SK-N-SH (cell line): ENCODE data around the gene FBXO45. TPM values are rescaled to one million over a fixed set of nuclear protein-coding genes. Genes with fewer than 3 reads are reported as not detected.
"Not testable (repeated sequence)": the region's sequence is repeated elsewhere in the genome, so short reads cannot be mapped to it uniquely, and the experiment has no call there.

Experiments
- CTCF ChIA-PET: fragments of 300-600, 350-600 bp; formaldehyde crosslinking; extraction: SDS; loops from one replicate; lab custom pipeline; 2021; lab: Yijun Ruan, JAX
- POLR2A ChIA-PET: fragments of 350-600 bp; sonication (Branson Sonifier 250); formaldehyde crosslinking; extraction: SDS; loops from one replicate; lab custom pipeline; 2020; ENCODE audit warnings: antibody characterized with exemption, inconsistent platforms; lab: Yijun Ruan, JAX
- DNase-seq: peaks from one replicate; pipeline ENCODE4 v3.0.0; 2012
- H2AFZ ChIP-seq: fragments of 200-600 bp; sonication (generic); 2 replicates; pipeline ENCODE4 v1.8.1; 2016; ENCODE audit warnings: antibody characterized with exemption, mild to moderate bottlenecking, low read depth
- H3F3A ChIP-seq: fragments of 200-600 bp; sonication (generic); replicated peaks from 2 replicates; pipeline ENCODE3; 2016; ENCODE audit warnings: antibody characterized with exemption, mild to moderate bottlenecking; ENCODE audit not compliant: insufficient read depth
- H3K27ac ChIP-seq, 2 experiments: fragments of 200-500 bp in 1 of 2; fragments of 200-600 bp in 1 of 2; sonication (Bioruptor generic) in 1 of 2; sonication (generic), shearing (Covaris generic) in 1 of 2; 2 replicates each; pipeline versions ENCODE4 v1.5.1 to v1.6.1; 2014 to 2016; ENCODE audit warnings: low read depth in 2 of 2, inconsistent platforms in 1 of 2, low read length in 1 of 2, mild to moderate bottlenecking in 1 of 2, mixed read lengths in 1 of 2
- H3K27me3 ChIP-seq: fragments of 200-600 bp; sonication (generic), shearing (Covaris generic); 2 replicates; pipeline ENCODE4 v1.6.1; 2016; ENCODE audit warnings: mixed run types; ENCODE audit not compliant: insufficient read depth
- H3K36me3 ChIP-seq, 2 experiments: fragments of 200-500 bp in 1 of 2; fragments of 200-600 bp in 1 of 2; sonication (Bioruptor generic) in 1 of 2; sonication (generic) in 1 of 2; replicated peaks in 1 of 2; 2 replicates each; pipeline versions ENCODE3 to v1.5.1; 2014 to 2016; ENCODE audit warnings: low read length in 1 of 2, mild to moderate bottlenecking in 1 of 2; ENCODE audit not compliant: insufficient read depth in 2 of 2, control insufficient read depth in 1 of 2
- H3K4me1 ChIP-seq, 2 experiments: fragments of 200-500 bp in 1 of 2; fragments of 200-600 bp in 1 of 2; sonication (Bioruptor generic) in 1 of 2; sonication (generic), shearing (Covaris generic) in 1 of 2; 2 replicates each; pipeline versions ENCODE4 v1.5.1 to v1.6.1; 2014 to 2016; ENCODE audit warnings: low read depth in 1 of 2, low read length in 1 of 2, mixed run types in 1 of 2; ENCODE audit not compliant: insufficient read depth in 2 of 2, control insufficient read depth in 1 of 2
- H3K4me2 ChIP-seq: fragments of 200-600 bp; sonication (generic), shearing (Covaris generic); 2 replicates; pipeline ENCODE4 v1.6.1; 2017; ENCODE audit warnings: mixed run types
- H3K4me3 ChIP-seq, 2 experiments: fragments of 200-500 bp in 1 of 2; fragments of 200-600 bp in 1 of 2; sonication (Bioruptor generic) in 1 of 2; sonication (generic), shearing (Covaris generic) in 1 of 2; 2 replicates each; pipeline versions ENCODE4 v1.5.1 to v1.8.1; 2014 to 2016; ENCODE audit warnings: low read depth in 2 of 2, inconsistent platforms in 1 of 2, low read length in 1 of 2, mild to moderate bottlenecking in 1 of 2, mixed read lengths in 1 of 2, moderate library complexity in 1 of 2
- H3K79me2 ChIP-seq: fragments of 200-600 bp; sonication (generic); 2 replicates; pipeline ENCODE4 v1.8.1; 2017; ENCODE audit warnings: mild to moderate bottlenecking; ENCODE audit not compliant: insufficient read depth
- H3K9ac ChIP-seq: fragments of 200-600 bp; sonication (generic); 2 replicates; pipeline ENCODE4 v1.6.1; 2017; ENCODE audit warnings: mixed run types
- H3K9me2 ChIP-seq: fragments of 200-600 bp; sonication (generic); 2 replicates; pipeline ENCODE4 v1.6.1; 2017; ENCODE audit warnings: mixed run types
- H3K9me3 ChIP-seq: fragments of 200-600 bp; sonication (generic); 2 replicates; pipeline ENCODE4 v1.6.1; 2017; ENCODE audit warnings: mixed run types, mild to moderate bottlenecking, moderate library complexity
- H4K20me1 ChIP-seq: fragments of 200-600 bp; sonication (generic); 2 replicates; pipeline ENCODE4 v1.6.1; 2017; ENCODE audit warnings: mild to moderate bottlenecking, mixed run types; ENCODE audit not compliant: insufficient read depth
- CTCF ChIP-seq: fragments of 200-600 bp; sonication (generic); IDR thresholded peaks from 2 replicates; pipeline ENCODE4 v1.6.1; 2017; ENCODE audit warnings: antibody characterized with exemption, mild to moderate bottlenecking, moderate library complexity
- EP300 ChIP-seq, 2 experiments: IDR thresholded peaks; 2 replicates each; pipeline versions ENCODE4 v1.4.0 to v1.6.1; 2012; ENCODE audit warnings: borderline replicate concordance in 1 of 2, low read depth in 1 of 2, low read length in 1 of 2
- FOSL2 ChIP-seq: IDR thresholded peaks from 2 replicates; pipeline ENCODE4 v1.4.0; 2012; ENCODE audit warnings: low read depth, mild to moderate bottlenecking, moderate library complexity, borderline replicate concordance
- FOXM1 ChIP-seq: IDR thresholded peaks from 2 replicates; pipeline ENCODE4 v1.4.0; 2012; ENCODE audit warnings: low read depth, mild to moderate bottlenecking
- MXI1 ChIP-seq: IDR thresholded peaks from 2 replicates; pipeline ENCODE4 v1.6.1; 2012; ENCODE audit warnings: mild to moderate bottlenecking, low read depth, low read length, improper control_type of control experiment
- RCOR1 ChIP-seq: fragments of 150-350 bp; IDR thresholded peaks from 2 replicates; pipeline ENCODE4 v1.6.1; 2017; ENCODE audit warnings: antibody characterized with exemption, low read length
- RXRA ChIP-seq: IDR thresholded peaks from 2 replicates; pipeline ENCODE4 v1.4.0; 2012; ENCODE audit warnings: low read depth, mild to moderate bottlenecking, borderline replicate concordance
- SMC3 ChIP-seq: IDR thresholded peaks from 2 replicates; pipeline ENCODE4 v1.6.1; 2012; ENCODE audit warnings: low read depth, low read length, improper control_type of control experiment
- TCF12 ChIP-seq: IDR thresholded peaks from 2 replicates; pipeline ENCODE4 v1.4.0; 2012
- TEAD4 ChIP-seq: IDR thresholded peaks from 2 replicates; pipeline ENCODE4 v1.4.0; 2012; ENCODE audit warnings: mild to moderate bottlenecking, borderline replicate concordance; ENCODE audit not compliant: insufficient read depth
- WGBS: methylation state at CpG from one replicate; pipeline ENCODE4 v1.1.6; 2017; ENCODE audit warnings: low lambda C conversion rate; 5-methylcytosine and 5-hydroxymethylcytosine counted together
- polyA plus RNA-seq, 3 experiments: library from polyadenylated mRNA; depleted of rRNA; stranded (reverse); fragments of >200 nt; gene quantifications; 2 replicates each; pipeline ENCODE4 v1.2.3, GENCODE V29; 2012
- small RNA-seq, 7 experiments: library from RNA; depleted of rRNA; stranded (forward); fragments of <200 nt; gene quantifications; one replicate each; pipeline ENCODE3, GENCODE V24; 2012

FBXO45 gene
- polyA plus RNA-seq, 1 of the 3 experiments (the other 2 are of a cell fraction), result 3.2 TPM

- no peak overlapping the region for H3K9ac ChIP-seq
- 82% methylated on average over 16 of the region's 20 CpGs for WGBS
- POLR2A ChIA-PET, result no interaction called here
- peaks cover under 1% of the 10 kb centered on the region for H3F3A ChIP-seq
- H3K9me2 ChIP-seq, result no peaks in the 10 kb centered on the region
- H3K27me3 ChIP-seq, result peaks cover 26% of the 10 kb centered on the region
- CTCF ChIA-PET, result no interaction called here
- H3K27ac ChIP-seq, result no peak overlapping the region
- H3K4me2 ChIP-seq, result no peak overlapping the region
- H3K79me2 ChIP-seq, result no peaks in the 10 kb centered on the region
- H3K4me3 ChIP-seq, result no peak overlapping the region
- H3K9me3 ChIP-seq, result no peaks in the 10 kb centered on the region
- H2AFZ ChIP-seq, result no peak overlapping the region
- no peaks in the 10 kb centered on the region for H4K20me1 ChIP-seq
- DNase-seq, result no peak
- H3K36me3 ChIP-seq, result no peaks in the 10 kb centered on the region
- TF ChIP-seq MXI1, result no peak
- no peak for TF ChIP-seq FOSL2
- TF ChIP-seq TEAD4, result no peak
- no peak for TF ChIP-seq CTCF
- TF ChIP-seq SMC3, result no peak
- TF ChIP-seq FOXM1, result no peak
- no peak for TF ChIP-seq RCOR1
- no peak for TF ChIP-seq RXRA
- no peak for TF ChIP-seq EP300 (IDR thresholded peaks at IDR 0.05; ENCODE audit: borderline replicate concordance in 1 of 2, low read depth in 1 of 2, low read length in 1 of 2)
- TF ChIP-seq TCF12, result no peak
- peaks cover 0 to 6% of the 10 kb centered on the region in 2 experiments; a peak in 1 of 4 replicates for H3K4me1 ChIP-seq
Measured at GRCh38 chr3:196636369-196637349, 68.2 kb downstream of the FBXO45 start.

- H3K9me2 ChIP-seq, H3K4me1 ChIP-seq, H3K79me2 ChIP-seq, DNase-seq, H3F3A ChIP-seq, H2AFZ ChIP-seq, H3K9ac ChIP-seq, H4K20me1 ChIP-seq, H3K9me3 ChIP-seq, H3K4me3 ChIP-seq, H3K36me3 ChIP-seq, H3K4me2 ChIP-seq, POLR2A ChIA-PET, CTCF ChIA-PET, H3K27ac ChIP-seq: not testable (repeated sequence)
- 86% methylated on average over 4 of the region's 4 CpGs for WGBS
- H3K27me3 ChIP-seq, result peaks cover 26% of the 10 kb centered on the region
Measured at GRCh38 chr3:196637941-196638340, 69.5 kb downstream of the FBXO45 start.

Small RNA genes lying within 50 kb of the gene (small RNA-seq; reads per million reads assigned to genes)
- 0 reads per million in 7 experiments for gene RPS29P3

Other genes starting within 250 kb of the FBXO45 start
- not detected in 2 replicates for gene TM4SF19, start 230.3 kb upstream of the FBXO45 start, polyA plus RNA-seq (2012; rRNA removed)
- 6.4 and 8.1 TPM in 2 replicates for gene UBXN7, start 136.2 kb upstream of the FBXO45 start, polyA plus RNA-seq (2012; rRNA removed)
- 1.8 and 1.9 TPM in 2 replicates for gene RNF168, start 64.9 kb upstream of the FBXO45 start, polyA plus RNA-seq (2012; rRNA removed)
- gene SMCO1, start 53.3 kb upstream of the FBXO45 start, polyA plus RNA-seq (2012; rRNA removed), result not detected in 2 replicates
- gene WDR53, start 106 bp upstream of the FBXO45 start, polyA plus RNA-seq (2012; rRNA removed), result 7.0 and 9.3 TPM in 2 replicates
- 0.19 and 0.25 TPM in 2 replicates for gene NRROS, start 71.0 kb downstream of the FBXO45 start, polyA plus RNA-seq (2012; rRNA removed)
- 2.6 and 3.0 TPM in 2 replicates for gene CEP19, start 143.6 kb downstream of the FBXO45 start, polyA plus RNA-seq (2012; rRNA removed)
- gene PIGX, start 143.7 kb downstream of the FBXO45 start, polyA plus RNA-seq (2012; rRNA removed), result 15.5 and 20.6 TPM in 2 replicates
- 27.9 and 28.8 TPM in 2 replicates for gene PAK2, start 171.2 kb downstream of the FBXO45 start, polyA plus RNA-seq (2012; rRNA removed)